IMR-90 (cell line): ENCODE results near the gene PMPCA. TPM values are rescaled to one million over a fixed set of nuclear protein-coding genes. Genes with fewer than 3 reads are reported as not detected.

Experiments
- ATAC-seq: fragments of 200-7000 bp; cut with Tn5 transposase; 2 replicates; pipeline ENCODE4 v1.9.1; 2020; ENCODE audit warnings: low read depth, mild to moderate bottlenecking, moderate library complexity
- BruUV-seq: library from RNA; stranded (reverse); fragments of 400-500 nt; replicated peaks from 2 replicates; lab custom pipeline; 2021; lab: Mats Ljungman, UMichigan
- CTCF ChIA-PET: fragments of 300-600 bp; formaldehyde crosslinking; extraction: SDS; loops from one replicate; lab custom pipeline; 2021; ENCODE audit warnings: antibody characterized with exemption; lab: Yijun Ruan, JAX
- POLR2A ChIA-PET: fragments of 300-600 bp; sonication (Branson Sonifier 250); formaldehyde crosslinking; loops from one replicate; lab custom pipeline; 2022; ENCODE audit warnings: antibody characterized with exemption; ENCODE audit not compliant: unreplicated experiment; lab: Charles Lee
- DNase-seq: peaks from one replicate; pipeline ENCODE4 v3.0.0; 2013
- H2AFZ ChIP-seq: replicated peaks from 2 replicates; pipeline ENCODE3; 2013; ENCODE audit warnings: low read length, mild to moderate bottlenecking; ENCODE audit not compliant: poor library complexity
- H2AK5ac ChIP-seq: 2 replicates; pipeline ENCODE4 v1.6.1; 2013; ENCODE audit warnings: low read depth, low read length, inconsistent platforms
- H2AK9ac ChIP-seq: replicated peaks from 2 replicates; pipeline ENCODE3; 2013; ENCODE audit warnings: mild to moderate bottlenecking, low read depth, low read length, moderate library complexity; ENCODE audit not compliant: poor library complexity
- H2BK120ac ChIP-seq: 2 replicates; pipeline ENCODE4 v1.6.1; 2013; ENCODE audit warnings: low read depth, low read length, inconsistent platforms
- H2BK15ac ChIP-seq: 3 replicates; pipeline ENCODE4 v1.6.1; 2013; ENCODE audit warnings: low read depth, low read length, inconsistent platforms
- H2BK20ac ChIP-seq: 2 replicates; pipeline ENCODE4 v1.6.1; 2013; ENCODE audit warnings: low read depth, mild to moderate bottlenecking, inconsistent platforms, low read length, moderate library complexity
- H2BK5ac ChIP-seq: 2 replicates; pipeline ENCODE4 v1.6.1; 2013; ENCODE audit warnings: mild to moderate bottlenecking, low read depth, low read length, inconsistent platforms; ENCODE audit not compliant: poor library complexity, severe bottlenecking
- H3K14ac ChIP-seq: replicated peaks from 2 replicates; pipeline ENCODE4 v1.6.1; 2013; ENCODE audit warnings: low read depth, low read length, inconsistent platforms
- H3K18ac ChIP-seq: 2 replicates; pipeline ENCODE4 v1.6.1; 2013; ENCODE audit warnings: low read depth, low read length, control low read depth
- H3K23ac ChIP-seq: 2 replicates; pipeline ENCODE4 v1.6.1; 2013; ENCODE audit warnings: low read depth, low read length, inconsistent platforms
- H3K27ac ChIP-seq: 2 replicates; pipeline ENCODE4 v1.5.1; 2013; ENCODE audit warnings: mild to moderate bottlenecking, control low read depth, low read length; ENCODE audit not compliant: insufficient read depth
- H3K27me3 ChIP-seq: 2 replicates; pipeline ENCODE4 v1.6.1; 2013; ENCODE audit warnings: low read length; ENCODE audit not compliant: control insufficient read depth, insufficient read depth
- H3K36me3 ChIP-seq: 2 replicates; pipeline ENCODE4 v1.6.1; 2013; ENCODE audit warnings: low read length, mixed read lengths; ENCODE audit not compliant: control insufficient read depth, insufficient read depth
- H3K4ac ChIP-seq: 2 replicates; pipeline ENCODE4 v1.6.1; 2013; ENCODE audit warnings: low read depth, low read length, inconsistent platforms
- H3K4me1 ChIP-seq: 2 replicates; pipeline ENCODE4 v1.6.1; 2013; ENCODE audit warnings: low read length, mixed read lengths; ENCODE audit not compliant: control insufficient read depth, insufficient read depth
- H3K4me2 ChIP-seq: 2 replicates; pipeline ENCODE4 v1.6.1; 2013; ENCODE audit warnings: low read depth, mild to moderate bottlenecking, control low read depth, low read length, moderate library complexity
- H3K4me3 ChIP-seq: 2 replicates; pipeline ENCODE4 v1.5.1; 2013; ENCODE audit warnings: low read depth, mild to moderate bottlenecking, control low read depth, low read length, moderate library complexity; ENCODE audit not compliant: insufficient read depth
- H3K56ac ChIP-seq: 2 replicates; pipeline ENCODE4 v1.6.1; 2013; ENCODE audit warnings: low read length, inconsistent platforms; ENCODE audit not compliant: insufficient read depth; ENCODE audit errors: extremely low read depth
- H3K79me1 ChIP-seq, 2 experiments: 2 replicates each; pipeline ENCODE4 v1.6.1; 2013; ENCODE audit warnings: low read length in 2 of 2, inconsistent platforms in 1 of 2, low read depth in 1 of 2
- H3K9ac ChIP-seq: 2 replicates; pipeline ENCODE4 v1.6.1; 2013; ENCODE audit warnings: low read depth, low read length, control low read depth
- H3K9me1 ChIP-seq: 2 replicates; pipeline ENCODE4 v1.6.1; 2013; ENCODE audit warnings: low read length, inconsistent platforms; ENCODE audit not compliant: insufficient read depth
- H3K9me3 ChIP-seq: 2 replicates; pipeline ENCODE4 v1.6.1; 2013; ENCODE audit warnings: low read length; ENCODE audit not compliant: control insufficient read depth, insufficient read depth
- H4K20me1 ChIP-seq: 2 replicates; pipeline ENCODE4 v1.6.1; 2013; ENCODE audit warnings: low read length, inconsistent platforms; ENCODE audit not compliant: insufficient read depth
- H4K5ac ChIP-seq: 2 replicates; pipeline ENCODE4 v1.6.1; 2013; ENCODE audit warnings: mild to moderate bottlenecking, low read depth, low read length, control low read depth
- H4K8ac ChIP-seq, 2 experiments: 2 replicates each; pipeline ENCODE4 v1.6.1; 2013; ENCODE audit warnings: low read depth in 2 of 2, low read length in 2 of 2, control low read depth in 1 of 2, inconsistent platforms in 1 of 2
- H4K91ac ChIP-seq: 2 replicates; pipeline ENCODE4 v1.6.1; 2013; ENCODE audit warnings: low read depth, low read length, inconsistent platforms; ENCODE audit not compliant: insufficient read depth
- BHLHE40 ChIP-seq: fragments of 150-350 bp; IDR thresholded peaks from 2 replicates; pipeline ENCODE4 v1.6.1; 2016; ENCODE audit warnings: mild to moderate bottlenecking, low read depth, low read length
- CEBPB ChIP-seq: IDR thresholded peaks from 2 replicates; pipeline ENCODE4 v1.6.1; 2012; ENCODE audit warnings: low read depth, low read length, improper control_type of control experiment
- CHD1 ChIP-seq: IDR thresholded peaks from 2 replicates; pipeline ENCODE4 v1.6.1; 2012; ENCODE audit warnings: low read depth, low read length, improper control_type of control experiment
- FOS ChIP-seq: fragments of 150-350 bp; IDR thresholded peaks from 2 replicates; pipeline ENCODE4 v1.6.1; 2016; ENCODE audit warnings: low read depth, low read length
- MAFK ChIP-seq: IDR thresholded peaks from 2 replicates; pipeline ENCODE4 v1.6.1; 2012; ENCODE audit warnings: low read depth, low read length, improper control_type of control experiment
- MAZ ChIP-seq: IDR thresholded peaks from 2 replicates; pipeline ENCODE4 v1.6.1; 2012; ENCODE audit warnings: low read depth, mild to moderate bottlenecking, low read length, improper control_type of control experiment, moderate library complexity, borderline replicate concordance
- MXI1 ChIP-seq: IDR thresholded peaks from 2 replicates; pipeline ENCODE4 v1.6.1; 2012; ENCODE audit warnings: low read depth, mild to moderate bottlenecking, low read length, moderate library complexity, borderline replicate concordance
- NFE2L2 ChIP-seq: fragments of 150-350 bp; IDR thresholded peaks from 2 replicates; pipeline ENCODE4 v1.6.1; 2016; ENCODE audit warnings: low read depth, mild to moderate bottlenecking, low read length
- POLR2A ChIP-seq: IDR thresholded peaks from 2 replicates; pipeline ENCODE4 v1.6.1; 2012; ENCODE audit warnings: mild to moderate bottlenecking, low read depth, low read length
- RAD21 ChIP-seq: IDR thresholded peaks from 2 replicates; pipeline ENCODE4 v1.6.1; 2012; ENCODE audit warnings: low read length, improper control_type of control experiment
- RCOR1 ChIP-seq: IDR thresholded peaks from 2 replicates; pipeline ENCODE4 v1.6.1; 2012; ENCODE audit warnings: mild to moderate bottlenecking, low read length, improper control_type of control experiment; ENCODE audit not compliant: insufficient replicate concordance
- RFX5 ChIP-seq: IDR thresholded peaks from 2 replicates; pipeline ENCODE4 v1.8.0; 2012; ENCODE audit warnings: low read depth, mild to moderate bottlenecking, low read length, moderate library complexity
- SMC3 ChIP-seq: fragments of 150-350 bp; IDR thresholded peaks from 2 replicates; pipeline ENCODE4 v1.6.1; 2016; ENCODE audit warnings: low read depth, mild to moderate bottlenecking, antibody characterized with exemption, low read length, moderate library complexity
- WGBS, 2 experiments: methylation state at CpG; one replicate each; pipeline versions ENCODE4 v1.1.5 to v1.1.7; 2013; ENCODE audit warnings: missing lambda C conversion rate in 2 of 2; ENCODE audit not compliant: insufficient read length in 1 of 2; ENCODE audit errors: extremely low coverage in 2 of 2; 5-methylcytosine and 5-hydroxymethylcytosine counted together
- dilution Hi-C: fragments of 300-500 bp; cut with HindIII; formaldehyde crosslinking; loops from one replicate; pipeline ENCODE4 v1.14.3; 2018; ENCODE audit warnings: low sequenced_read_pairs; ENCODE audit not compliant: unreplicated experiment
- in situ Hi-C: fragments of 300-500 bp; cut with MboI; formaldehyde crosslinking; loops from 3 replicates; pipeline ENCODE4 v1.14.3; 2019; ENCODE audit warnings: low sequenced_read_pairs, inconsistent platforms, mixed read lengths
- intact Hi-C: fragments of 100-400 bp; cut with micrococcal nuclease; formaldehyde crosslinking; loops from 2 replicates; pipeline ENCODE4 v1.10.0; 2022
- polyA plus RNA-seq, 3 experiments: library from polyadenylated mRNA; depleted of rRNA; stranded (reverse); fragments of >200 nt; gene quantifications; 2 replicates each; pipeline ENCODE4 v1.2.3, GENCODE V29; 2012; ENCODE audit warnings: low replicate concordance in 1 of 3
- total RNA-seq: library from RNA; depleted of rRNA; stranded (reverse); fragments of >200 nt; gene quantifications from 2 replicates; pipeline ENCODE4 v1.2.3, GENCODE V29; 2012
- TF ChIP-seq, protein P1 (sequence below): conservative IDR thresholded peaks from 2 replicates; pipeline ENCODE4 v1.5.1; 2012; ENCODE audit warnings: mild to moderate bottlenecking, low read depth, low read length, improper control_type of control experiment
- TF ChIP-seq, protein P2 (sequence below): fragments of 150-350 bp; IDR thresholded peaks from 2 replicates; pipeline ENCODE4 v1.6.1; 2017; ENCODE audit warnings: mild to moderate bottlenecking, antibody characterized with exemption, low read length, low read depth
- TF ChIP-seq, protein P3 (sequence below): fragments of 150-350 bp; IDR thresholded peaks from 2 replicates; pipeline ENCODE4 v1.6.1; 2016; ENCODE audit warnings: low read depth, mild to moderate bottlenecking, low read length, moderate library complexity, borderline replicate concordance

PMPCA gene
- total and polyA plus RNA-seq, 2 of the 4 experiments (the other 2 are of a cell fraction) = 62.6 to 95.8 TPM

DNA sequence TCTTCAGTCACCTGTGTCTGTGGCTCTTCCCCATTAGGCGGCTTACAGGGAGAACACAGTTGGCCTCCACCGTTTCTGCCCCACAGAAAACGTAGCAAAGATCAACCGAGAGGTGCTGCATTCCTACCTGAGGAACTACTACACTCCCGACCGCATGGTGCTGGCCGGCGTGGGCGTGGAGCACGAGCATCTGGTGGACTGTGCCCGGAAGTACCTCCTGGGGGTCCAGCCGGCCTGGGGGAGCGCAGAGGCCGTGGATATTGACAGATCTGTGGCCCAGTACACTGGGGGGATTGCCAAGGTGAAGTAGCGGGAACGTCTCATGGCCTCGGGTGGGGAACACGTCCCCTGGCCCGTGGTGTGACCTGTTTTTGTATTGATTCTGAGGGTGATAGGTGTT is 6.5 kb downstream of the PMPCA start:
- peaks cover 10 to 42% of the 10 kb centered on the region in 2 experiments for H3K79me1 ChIP-seq
- ChIA-PET POLR2A (no interaction called here), CTCF (no interaction called here)
- 94% methylated on average over 14 of the region's 19 CpGs; no CpG with 5 or more reads in 1 of the 2 experiments for WGBS, 2 experiments
- no peak overlapping the region for H3K23ac ChIP-seq
- H3K27me3 ChIP-seq = no peaks in the 10 kb centered on the region
- no peak overlapping the region for H2AK5ac ChIP-seq
- H3K18ac ChIP-seq = no peak overlapping the region
- H3K9me3 ChIP-seq = no peaks in the 10 kb centered on the region
- H4K5ac ChIP-seq = no peak overlapping the region
- no peak overlapping the region for H3K9ac ChIP-seq
- H2BK20ac ChIP-seq = no peak overlapping the region
- H3K4me3 ChIP-seq = no peak overlapping the region
- in situ Hi-C loops (no loop called here), intact Hi-C loops (no loop called here), dilution Hi-C loops (no loop called here)
- peaks cover 74% of the 10 kb centered on the region for H3K36me3 ChIP-seq
- no peak for ATAC-seq
- no TSS peak for BruUV-seq
- no peak overlapping the region for H3K14ac ChIP-seq
- no peak overlapping the region for H3K27ac ChIP-seq
- no peak overlapping the region for H2BK15ac ChIP-seq
- H3K4ac ChIP-seq = no peak overlapping the region
- H3K9me1 ChIP-seq = peaks cover 8% of the 10 kb centered on the region; the same call in 1 of the 2 replicates
- no peak overlapping the region for H4K91ac ChIP-seq
- TF ChIP-seq MAZ (no peak), RFX5 (no peak), RAD21 (no peak), CEBPB (no peak), RCOR1 (no peak), BHLHE40 (no peak), FOS (no peak), SMC3 (no peak), CHD1 (no peak), MAFK (no peak), POLR2A (no peak), MXI1 (no peak), NFE2L2 (no peak)
- TF ChIP-seq, protein P1, sequence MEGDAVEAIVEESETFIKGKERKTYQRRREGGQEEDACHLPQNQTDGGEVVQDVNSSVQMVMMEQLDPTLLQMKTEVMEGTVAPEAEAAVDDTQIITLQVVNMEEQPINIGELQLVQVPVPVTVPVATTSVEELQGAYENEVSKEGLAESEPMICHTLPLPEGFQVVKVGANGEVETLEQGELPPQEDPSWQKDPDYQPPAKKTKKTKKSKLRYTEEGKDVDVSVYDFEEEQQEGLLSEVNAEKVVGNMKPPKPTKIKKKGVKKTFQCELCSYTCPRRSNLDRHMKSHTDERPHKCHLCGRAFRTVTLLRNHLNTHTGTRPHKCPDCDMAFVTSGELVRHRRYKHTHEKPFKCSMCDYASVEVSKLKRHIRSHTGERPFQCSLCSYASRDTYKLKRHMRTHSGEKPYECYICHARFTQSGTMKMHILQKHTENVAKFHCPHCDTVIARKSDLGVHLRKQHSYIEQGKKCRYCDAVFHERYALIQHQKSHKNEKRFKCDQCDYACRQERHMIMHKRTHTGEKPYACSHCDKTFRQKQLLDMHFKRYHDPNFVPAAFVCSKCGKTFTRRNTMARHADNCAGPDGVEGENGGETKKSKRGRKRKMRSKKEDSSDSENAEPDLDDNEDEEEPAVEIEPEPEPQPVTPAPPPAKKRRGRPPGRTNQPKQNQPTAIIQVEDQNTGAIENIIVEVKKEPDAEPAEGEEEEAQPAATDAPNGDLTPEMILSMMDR = no peak
- TF ChIP-seq, protein P2, sequence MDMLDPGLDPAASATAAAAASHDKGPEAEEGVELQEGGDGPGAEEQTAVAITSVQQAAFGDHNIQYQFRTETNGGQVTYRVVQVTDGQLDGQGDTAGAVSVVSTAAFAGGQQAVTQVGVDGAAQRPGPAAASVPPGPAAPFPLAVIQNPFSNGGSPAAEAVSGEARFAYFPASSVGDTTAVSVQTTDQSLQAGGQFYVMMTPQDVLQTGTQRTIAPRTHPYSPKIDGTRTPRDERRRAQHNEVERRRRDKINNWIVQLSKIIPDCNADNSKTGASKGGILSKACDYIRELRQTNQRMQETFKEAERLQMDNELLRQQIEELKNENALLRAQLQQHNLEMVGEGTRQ = no peak
- TF ChIP-seq, protein P3, sequence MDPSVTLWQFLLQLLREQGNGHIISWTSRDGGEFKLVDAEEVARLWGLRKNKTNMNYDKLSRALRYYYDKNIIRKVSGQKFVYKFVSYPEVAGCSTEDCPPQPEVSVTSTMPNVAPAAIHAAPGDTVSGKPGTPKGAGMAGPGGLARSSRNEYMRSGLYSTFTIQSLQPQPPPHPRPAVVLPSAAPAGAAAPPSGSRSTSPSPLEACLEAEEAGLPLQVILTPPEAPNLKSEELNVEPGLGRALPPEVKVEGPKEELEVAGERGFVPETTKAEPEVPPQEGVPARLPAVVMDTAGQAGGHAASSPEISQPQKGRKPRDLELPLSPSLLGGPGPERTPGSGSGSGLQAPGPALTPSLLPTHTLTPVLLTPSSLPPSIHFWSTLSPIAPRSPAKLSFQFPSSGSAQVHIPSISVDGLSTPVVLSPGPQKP = no peak
- no peak overlapping the region for H2BK120ac ChIP-seq
- no peak overlapping the region for H2BK5ac ChIP-seq
- H3K56ac ChIP-seq = no peak overlapping the region
- H3K4me1 ChIP-seq = peaks cover under 1% of the 10 kb centered on the region
- H4K8ac ChIP-seq = no peak overlapping the region
- H4K20me1 ChIP-seq = peaks cover 16% of the 10 kb centered on the region
- no peak overlapping the region for H2AK9ac ChIP-seq
- no peak for DNase-seq
- no peak overlapping the region for H2AFZ ChIP-seq
- H3K4me2 ChIP-seq = no peak overlapping the region
